HG02610 (cell line): ENCODE results near the gene ING1.
A peak's percentile ranks its signal among the peaks of the same experiment; 100 is the strongest.
"Not testable (repeated sequence)": the region's sequence is repeated elsewhere in the genome, so short reads cannot be mapped to it uniquely, and the experiment has no call there.

ENCODE experiments used
- ATAC-seq: cut with Tn5 transposase; IDR thresholded peaks from one replicate; pipeline ENCODE4 v1.9.1; 2021; ENCODE audit warnings: mild to moderate bottlenecking, moderate library complexity; ENCODE audit not compliant: unreplicated experiment

Gene ING1

DNA sequence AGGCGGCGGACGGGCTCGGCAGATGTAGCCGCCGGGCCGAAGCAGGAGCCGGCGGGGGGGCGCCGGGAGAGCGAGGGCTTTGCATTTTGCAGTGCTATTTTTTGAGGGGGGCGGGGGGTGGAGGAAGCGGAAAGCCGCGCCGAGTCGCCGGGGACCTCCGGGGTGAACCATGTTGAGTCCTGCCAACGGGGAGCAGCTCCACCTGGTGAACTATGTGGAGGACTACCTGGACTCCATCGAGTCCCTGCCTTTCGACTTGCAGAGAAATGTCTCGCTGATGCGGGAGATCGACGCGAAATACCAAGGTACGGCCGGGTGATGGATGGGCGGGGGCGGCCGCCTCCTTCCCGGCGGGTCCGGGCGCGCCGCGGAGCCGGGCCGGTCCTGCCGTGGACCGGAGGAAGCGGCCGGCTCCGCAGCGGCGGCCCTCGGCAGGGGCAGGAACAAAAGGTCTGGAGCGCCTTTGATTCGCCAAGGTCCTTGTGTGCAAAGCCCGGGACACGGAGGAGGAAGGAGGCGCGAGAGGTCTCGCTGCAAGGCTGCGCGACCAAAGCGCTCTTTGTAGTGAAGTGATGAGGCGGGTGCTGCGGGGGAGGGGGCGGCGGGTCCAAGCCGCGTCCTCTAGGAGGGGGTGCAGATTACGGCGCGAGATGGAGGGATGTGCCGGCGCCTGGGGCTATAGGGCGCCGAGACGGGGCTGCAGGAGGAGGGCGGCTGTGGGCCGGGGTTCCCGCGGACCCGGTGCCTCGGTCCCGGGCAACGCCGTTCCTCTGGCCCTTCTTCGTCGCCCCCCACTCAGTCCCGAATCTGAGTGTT is 689 bp downstream of the ING1 start:
- ATAC-seq, result no peak

DNA sequence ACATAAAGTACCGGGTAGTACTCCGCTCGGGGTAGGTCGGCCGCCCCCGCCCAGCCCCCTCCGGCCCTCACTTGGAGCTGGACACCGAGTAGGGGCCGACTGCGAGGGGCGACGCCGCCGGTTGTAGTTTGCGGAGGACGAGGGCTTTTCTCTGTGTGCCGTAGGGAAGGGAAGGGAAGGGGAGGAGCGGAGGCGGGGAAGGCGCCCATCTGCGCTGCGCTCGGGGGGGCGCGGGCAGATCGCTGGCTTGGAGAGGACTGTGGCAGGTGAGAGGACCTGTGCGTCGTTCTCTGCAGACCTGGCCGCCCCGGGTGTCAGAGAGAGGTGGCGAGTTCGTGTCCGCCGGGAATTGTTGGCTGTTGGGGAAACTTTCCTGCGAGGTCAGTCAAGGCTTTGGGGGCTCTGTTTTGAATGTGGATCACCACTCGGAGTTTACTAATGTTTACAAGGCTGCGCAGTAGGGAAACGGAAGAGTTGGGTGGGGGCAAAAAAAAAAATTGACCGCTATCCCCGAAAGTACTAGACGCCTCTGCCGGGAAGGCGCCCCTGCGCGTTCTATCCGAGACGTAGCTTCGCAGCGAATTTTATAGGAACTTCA is 1.4 kb downstream of the ING1 start:
- no peak for ATAC-seq

DNA sequence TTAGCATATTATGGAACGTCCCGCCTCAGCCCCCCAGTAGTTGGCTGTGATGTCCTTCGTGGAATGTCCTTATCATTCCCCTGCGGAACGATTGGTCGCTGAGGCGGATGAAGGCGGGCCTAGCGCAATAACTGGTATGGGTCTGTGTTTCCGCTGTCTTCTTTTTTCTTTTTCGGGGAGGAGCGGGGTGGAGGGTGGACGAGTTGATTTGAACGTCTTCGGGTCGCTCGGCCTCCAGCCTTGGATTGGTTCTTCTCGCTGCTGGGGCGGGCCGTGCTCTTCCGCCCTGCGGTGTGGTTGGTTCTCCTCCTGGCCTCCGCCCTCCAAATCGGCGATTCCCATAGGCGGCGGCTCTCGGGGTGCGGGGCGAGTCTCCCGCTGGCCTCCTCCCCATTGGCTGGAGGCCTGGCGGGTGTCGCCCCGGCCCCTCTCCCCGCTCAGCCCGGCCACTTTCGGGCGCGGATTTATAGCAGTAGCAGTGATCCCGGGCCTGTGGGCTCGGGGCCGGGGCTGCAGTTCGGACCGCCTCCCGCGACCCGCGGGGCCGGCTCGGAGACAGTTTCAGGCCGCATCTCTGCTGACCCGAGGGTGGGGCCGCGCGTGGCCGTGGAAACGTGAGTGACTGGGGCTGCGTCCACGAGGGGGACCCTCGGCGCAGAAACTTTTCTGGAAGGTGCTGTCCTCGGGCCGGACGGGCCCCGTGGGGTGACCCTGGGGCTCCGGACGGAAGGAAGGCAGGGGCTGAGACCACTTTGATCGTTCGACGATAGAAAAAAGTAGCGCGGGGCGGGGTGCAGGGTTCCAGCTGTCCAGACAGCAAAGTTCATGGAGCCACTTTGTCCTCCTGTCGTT is 2.1 kb downstream of the ING1 start:
- ATAC-seq, result peak; percentile 65

DNA sequence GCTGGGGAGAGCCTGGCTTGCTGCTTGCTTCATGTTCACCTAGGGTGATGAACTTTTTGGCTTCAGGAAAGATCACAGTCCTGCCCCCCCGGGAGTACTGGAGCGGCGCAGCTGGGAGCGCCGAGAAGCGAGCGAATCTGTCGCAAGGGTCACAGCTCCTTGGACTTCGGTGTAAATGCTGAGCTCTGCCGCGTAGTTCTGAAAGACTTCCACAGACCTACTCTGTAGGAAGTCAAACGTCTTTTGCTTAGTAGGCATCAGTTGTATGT is 2.7 kb downstream of the ING1 start:
- no peak for ATAC-seq

DNA sequence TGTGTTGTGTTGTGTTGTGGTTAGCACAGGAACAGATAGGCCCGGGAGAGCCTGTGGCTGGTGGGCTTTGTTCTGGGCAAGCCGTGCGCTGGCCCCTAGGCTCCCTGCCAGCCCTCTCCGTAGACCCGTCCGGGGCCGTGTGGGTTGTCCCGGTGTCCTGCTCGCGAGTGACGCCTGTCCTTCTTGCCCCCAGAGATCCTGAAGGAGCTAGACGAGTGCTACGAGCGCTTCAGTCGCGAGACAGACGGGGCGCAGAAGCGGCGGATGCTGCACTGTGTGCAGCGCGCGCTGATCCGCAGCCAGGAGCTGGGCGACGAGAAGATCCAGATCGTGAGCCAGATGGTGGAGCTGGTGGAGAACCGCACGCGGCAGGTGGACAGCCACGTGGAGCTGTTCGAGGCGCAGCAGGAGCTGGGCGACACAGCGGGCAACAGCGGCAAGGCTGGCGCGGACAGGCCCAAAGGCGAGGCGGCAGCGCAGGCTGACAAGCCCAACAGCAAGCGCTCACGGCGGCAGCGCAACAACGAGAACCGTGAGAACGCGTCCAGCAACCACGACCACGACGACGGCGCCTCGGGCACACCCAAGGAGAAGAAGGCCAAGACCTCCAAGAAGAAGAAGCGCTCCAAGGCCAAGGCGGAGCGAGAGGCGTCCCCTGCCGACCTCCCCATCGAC is 5.7 kb downstream of the ING1 start:
- ATAC-seq, result no peak

DNA sequence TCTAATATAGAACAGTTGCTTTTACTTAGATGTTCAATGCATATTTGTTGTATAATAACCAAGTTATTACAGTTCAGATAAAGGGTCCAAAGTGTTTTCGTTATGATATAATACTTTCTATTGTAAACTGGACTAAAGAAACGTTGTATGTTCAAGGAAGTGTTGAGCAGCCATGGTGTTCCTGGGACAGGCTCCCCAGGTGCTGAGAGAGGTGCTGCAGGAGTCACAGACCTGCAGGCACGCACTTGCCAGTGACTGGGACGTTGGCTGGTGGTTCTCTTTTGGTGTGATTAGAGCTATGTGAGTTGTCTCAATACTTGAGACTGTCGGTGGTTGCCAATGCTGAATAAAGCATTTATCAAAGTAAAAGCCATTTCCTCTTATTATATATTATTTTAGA is 9.5 kb downstream of the ING1 start:
- ATAC-seq, result no peak

DNA sequence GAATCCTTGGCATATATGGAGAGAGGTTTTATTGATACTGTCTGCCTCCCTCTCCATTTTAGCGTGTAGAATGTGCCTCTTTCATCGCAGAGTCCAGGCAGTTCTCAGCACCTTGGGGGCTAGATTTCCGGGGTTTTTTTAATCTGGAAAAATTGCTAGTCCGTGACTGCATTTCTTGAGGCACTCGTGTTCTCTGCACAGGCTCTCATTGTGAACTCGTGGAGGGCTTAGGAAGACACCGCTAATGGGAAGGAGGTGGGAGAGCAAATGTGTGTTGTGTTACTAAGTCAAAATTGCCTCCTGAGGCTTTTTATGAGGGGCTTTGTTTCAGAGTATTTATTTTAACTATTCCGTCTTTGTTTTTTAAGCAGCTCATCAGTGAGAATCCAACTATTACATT is 10.1 kb downstream of the ING1 start:
- ATAC-seq, result no peak

DNA sequence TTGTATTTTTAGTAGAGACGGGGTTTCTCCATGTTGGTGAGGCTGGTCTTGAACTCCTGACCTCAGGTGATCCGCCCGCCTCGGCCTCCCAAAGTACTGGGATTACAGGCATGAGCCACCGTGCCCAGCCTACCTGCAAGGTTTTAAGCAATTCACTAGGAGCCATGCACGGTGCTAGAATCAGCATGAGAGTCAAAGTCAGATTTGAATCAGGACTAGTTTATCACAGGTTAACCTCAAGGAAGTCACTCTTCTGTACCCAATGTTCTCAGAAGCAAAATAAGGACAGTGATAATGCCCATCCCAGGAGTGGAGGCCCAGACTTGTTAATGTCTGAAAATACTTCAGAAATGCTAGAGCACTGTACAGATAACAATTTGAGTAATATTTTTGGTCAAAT is 12.7 kb downstream of the ING1 start:
- ATAC-seq, result not testable (repeated sequence)

DNA sequence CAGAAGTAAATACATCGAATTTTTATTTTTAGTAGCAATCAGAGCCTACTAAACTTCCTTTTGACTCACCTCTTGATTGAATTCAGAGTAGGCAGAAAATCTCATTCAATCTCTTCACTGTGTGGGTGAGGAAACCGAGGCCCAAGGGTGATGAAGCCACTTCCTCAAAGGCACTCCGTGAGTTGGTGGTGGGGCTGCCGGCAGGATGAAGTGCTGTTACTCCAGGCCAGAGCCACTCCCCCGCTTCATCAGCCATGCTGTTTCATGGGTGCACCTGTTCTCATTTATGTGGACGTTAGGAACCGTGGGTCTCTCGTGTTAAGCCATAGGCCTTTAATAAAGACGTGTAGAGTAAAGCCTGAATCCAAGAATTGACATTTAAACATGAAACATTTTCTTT is 13.2 kb downstream of the ING1 start:
- no peak for ATAC-seq

DNA sequence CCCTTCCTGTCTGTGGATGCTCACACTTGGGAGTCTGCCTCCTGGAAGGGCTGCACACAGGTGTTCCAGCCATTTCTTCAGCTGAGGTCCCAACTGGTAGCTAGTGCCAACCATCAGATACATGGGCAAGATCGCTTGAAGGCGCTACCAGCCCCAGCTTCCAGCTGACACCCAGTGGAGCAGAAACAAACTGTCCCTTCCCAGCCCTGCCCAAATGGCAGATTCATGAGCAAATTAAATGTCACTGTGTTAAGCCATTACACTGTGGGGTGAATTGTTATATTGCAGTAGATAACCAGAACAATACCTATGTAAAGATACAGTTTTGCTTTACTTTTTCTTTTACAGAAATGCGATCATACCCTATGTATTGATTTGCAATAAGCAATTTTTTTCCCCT is 17.6 kb downstream of the ING1 start:
- ATAC-seq, result no peak

DNA sequence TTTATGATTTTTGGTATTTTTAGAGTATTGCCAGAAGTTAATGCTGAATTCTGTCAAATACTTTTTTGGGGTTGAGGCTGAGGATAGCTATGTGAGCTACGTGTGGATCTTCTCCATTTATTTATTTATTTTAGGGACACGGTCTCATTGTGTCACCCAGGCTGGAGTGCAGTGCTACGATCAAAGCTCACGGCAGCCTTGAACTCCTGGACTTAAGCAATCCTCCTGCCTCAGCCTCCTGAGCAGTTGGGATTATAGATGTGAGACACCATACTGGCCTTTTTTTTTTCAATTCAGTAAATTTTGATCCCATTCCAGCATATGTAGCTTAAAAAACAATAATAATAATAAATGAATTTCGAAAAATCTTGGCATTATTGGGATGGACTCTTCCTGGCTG is 21.1 kb downstream of the ING1 start:
- no peak for ATAC-seq

DNA sequence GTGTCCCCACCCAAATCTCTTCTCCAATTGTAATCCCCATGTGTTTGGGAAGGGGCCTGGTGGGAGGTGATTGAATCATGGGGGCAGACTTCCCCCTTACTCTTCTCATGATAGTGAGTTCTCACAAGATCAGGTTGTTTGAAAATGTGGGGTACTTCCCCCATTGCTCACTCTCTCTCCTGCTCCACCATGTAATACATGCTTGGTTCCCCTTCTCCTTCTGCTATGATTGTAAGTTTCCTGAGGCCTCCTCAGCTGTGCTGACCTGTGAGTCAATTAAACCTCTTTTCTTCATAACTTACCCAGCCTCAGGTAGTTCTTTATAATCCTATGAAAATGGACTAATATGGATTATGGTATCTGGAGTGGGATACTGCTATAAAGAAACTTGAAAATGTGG is 24.1 kb downstream of the ING1 start:
- ATAC-seq, result no peak

DNA sequence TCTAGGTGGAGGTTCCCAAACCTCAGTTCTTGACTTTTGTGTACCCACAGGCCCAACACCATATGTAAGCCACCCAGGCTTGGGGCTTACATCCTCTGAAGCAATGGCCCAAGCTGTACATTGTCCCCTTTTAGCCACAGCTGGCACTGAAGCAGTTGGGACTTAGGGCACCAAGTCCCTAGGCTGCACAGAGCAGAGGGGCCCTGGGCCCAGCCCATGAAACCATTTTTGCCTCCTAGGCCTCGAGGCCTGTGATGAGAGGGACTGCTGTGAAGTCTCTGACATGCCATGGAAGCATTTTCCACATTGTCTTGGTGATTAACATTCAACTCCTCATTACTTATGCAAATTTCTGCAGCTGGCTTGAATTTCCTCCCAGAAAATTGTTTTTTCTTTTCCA is 30.2 kb downstream of the ING1 start:
- ATAC-seq, result no peak

DNA sequence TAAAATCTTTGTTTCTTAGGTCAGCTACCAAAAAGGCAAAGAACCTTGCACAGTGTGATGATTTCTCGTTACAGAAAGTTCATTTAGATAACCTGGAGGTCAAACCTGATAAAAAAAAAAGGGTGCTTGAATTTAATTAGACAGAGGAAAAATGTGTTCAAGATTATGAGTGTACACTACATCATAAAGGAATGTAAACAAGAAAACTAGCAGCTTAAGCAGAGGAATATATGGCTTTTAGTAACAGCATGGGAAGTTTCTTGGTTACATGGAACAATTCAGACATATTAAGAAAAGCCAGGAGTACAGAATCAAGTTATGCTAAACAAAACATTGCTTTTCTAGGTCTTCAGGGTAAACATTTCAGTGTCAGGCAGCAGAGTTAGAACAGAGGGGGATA is 32.9 kb downstream of the ING1 start:
- ATAC-seq, result no peak

DNA sequence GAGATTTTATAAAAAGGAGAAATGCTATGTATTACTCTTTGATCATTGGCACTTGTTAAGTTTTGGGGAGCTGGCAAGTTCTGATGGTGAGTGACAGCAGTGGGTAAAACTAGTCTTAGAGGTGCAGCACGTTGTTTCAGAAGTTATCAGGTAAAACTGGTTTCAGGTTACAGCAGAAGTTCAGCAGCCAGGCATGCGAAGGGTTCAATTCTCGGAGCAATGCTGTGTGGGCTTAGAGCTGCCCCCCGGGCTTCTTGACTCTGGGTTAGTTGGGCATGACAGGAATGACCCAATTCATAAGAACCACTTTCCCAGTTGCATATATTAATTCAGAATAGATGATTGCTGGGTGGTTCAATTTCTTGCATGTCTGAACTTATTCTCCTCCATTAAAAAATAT is 34.8 kb downstream of the ING1 start:
- ATAC-seq, result no peak

DNA sequence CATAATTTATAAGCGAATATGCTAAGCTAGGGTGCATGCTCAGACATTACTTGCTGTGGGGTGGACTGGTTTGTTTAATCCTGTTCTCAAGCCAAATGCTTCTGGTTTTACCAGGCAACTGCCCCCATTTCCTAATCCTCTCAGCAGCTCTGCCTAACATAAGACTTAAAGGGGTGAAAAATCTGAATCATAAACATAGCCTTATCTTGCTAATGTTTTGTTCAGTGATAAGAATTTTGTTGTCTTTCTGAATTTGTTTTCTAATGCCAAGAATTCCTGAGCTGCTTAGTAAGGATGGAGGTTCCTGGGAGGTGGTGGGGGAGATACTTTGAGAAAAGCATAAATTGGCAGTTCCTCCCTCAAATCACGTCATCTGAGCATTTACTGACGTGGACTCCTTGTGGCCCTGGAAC is 42.7 kb downstream of the ING1 start:
- no peak for ATAC-seq

DNA sequence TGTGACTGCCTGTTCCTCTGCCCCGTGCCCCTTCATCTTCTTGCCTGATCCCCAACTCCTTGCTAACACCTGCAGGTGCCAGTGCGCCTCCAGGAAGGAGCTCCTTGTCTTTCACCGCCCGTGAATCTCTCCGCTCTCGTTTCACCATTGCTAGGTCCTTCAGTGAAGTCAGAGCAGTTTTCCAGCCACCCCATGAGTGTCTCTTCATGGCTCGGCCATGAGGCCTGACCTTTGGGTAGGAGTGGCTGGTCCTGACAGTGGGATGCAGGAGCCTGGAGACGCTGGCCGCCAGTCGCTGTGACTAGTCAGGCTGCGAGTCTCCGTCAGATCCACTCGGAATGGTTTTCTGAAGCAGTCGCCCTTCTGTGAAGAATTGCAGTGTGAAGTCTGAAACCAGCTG is 43.8 kb downstream of the ING1 start:
- ATAC-seq, result no peak

DNA sequence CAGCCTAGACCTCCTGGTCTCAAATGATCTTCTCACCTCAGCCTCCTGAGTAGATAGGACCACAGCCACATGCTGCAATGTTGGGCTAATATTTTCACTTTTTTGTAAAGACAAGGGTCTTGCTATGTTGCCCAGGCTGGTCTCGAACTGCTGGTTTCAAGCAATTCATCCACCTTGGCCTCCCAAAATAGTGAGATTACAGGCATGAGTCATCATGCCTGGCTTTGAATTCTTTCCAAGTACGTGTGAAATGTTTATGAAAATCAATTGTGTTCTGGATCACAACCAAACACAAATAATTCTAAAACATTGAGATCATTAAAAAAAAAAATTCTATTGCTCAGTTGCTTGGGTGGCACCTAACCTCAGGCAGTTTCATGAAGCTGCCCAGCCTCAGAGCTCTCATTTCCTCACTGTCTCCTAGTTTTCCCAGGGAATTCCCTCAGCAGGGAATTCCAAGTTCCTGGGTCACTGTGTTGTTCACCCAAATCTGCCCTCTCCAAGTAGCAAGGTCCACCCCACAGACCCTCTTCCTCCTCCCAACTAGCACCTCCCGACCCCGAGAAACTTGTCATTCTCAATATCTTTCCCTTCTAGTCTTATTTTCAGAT is 44.8 kb downstream of the ING1 start:
- no peak for ATAC-seq

DNA sequence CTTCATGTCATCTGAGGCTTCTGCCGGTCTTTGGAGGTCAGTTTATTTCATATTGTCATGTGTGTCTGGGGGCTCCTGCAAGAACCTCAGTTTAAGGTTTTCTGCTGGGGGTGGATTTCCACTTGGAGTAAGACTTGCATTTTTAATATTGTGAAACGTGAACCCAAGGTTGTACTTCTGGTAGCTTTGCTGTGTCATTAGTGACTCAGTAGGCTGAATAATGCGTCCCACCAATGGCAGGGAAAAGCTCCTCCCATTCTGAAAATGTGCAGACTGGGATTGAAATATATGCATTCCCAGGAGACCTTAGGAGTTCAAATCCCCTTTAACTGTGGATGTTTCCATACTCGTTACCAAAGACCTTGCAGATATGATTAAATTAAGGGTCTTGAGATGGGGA is 46.2 kb downstream of the ING1 start:
- no peak for ATAC-seq

DNA sequence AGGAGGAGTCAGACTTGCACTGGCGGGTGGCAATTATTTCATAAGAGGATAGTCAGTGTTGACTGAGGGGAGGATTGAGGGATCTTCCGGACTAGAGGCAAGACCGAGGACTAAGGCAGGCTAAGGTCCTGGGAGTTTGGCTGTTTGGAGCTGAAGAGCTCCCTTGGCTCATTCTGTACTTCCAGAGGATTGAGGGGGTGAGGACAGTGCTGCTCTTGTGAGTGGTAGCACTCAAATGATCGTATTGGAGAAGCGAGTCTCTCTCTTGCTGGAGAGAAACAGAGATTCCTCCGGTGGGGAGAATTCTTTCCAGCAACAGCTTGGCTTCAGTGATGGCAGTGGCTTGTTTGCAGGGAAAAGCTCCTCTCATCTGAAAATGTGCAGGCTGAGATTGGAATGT is 47.1 kb downstream of the ING1 start:
- ATAC-seq, result no peak
